OCI-LY1 (cell line): ENCODE results near the gene SDK1.

Experiments used
- H2AFZ ChIP-seq: fragments of 200-600 bp; sonication (generic), shearing (Covaris generic); 2 replicates; pipeline ENCODE4 v1.6.0; 2014; ENCODE audit warnings: antibody characterized with exemption, mild to moderate bottlenecking, low read length
- H3F3A ChIP-seq: fragments of 200-600 bp; sonication (generic), shearing (Covaris generic); 2 replicates; pipeline ENCODE4 v1.6.0; 2014; ENCODE audit warnings: mild to moderate bottlenecking, antibody characterized with exemption, low read length, moderate library complexity; ENCODE audit not compliant: insufficient read depth
- H3K27ac ChIP-seq: fragments of 200-600 bp; sonication (generic); 2 replicates; pipeline ENCODE4 v1.5.1; 2014; ENCODE audit warnings: low read length, mixed run types, mild to moderate bottlenecking, low read depth; ENCODE audit not compliant: poor library complexity, severe bottlenecking
- H3K27me3 ChIP-seq: fragments of 200-600 bp; sonication (generic); 2 replicates; pipeline ENCODE4 v1.6.0; 2014; ENCODE audit warnings: antibody characterized with exemption, mild to moderate bottlenecking, low read length, moderate library complexity; ENCODE audit not compliant: insufficient read depth
- H3K36me3 ChIP-seq: fragments of 200-600 bp; sonication (generic); 2 replicates; pipeline ENCODE4 v1.6.1; 2014; ENCODE audit warnings: mild to moderate bottlenecking, antibody characterized with exemption, low read length, moderate library complexity, mixed read lengths; ENCODE audit not compliant: insufficient read depth
- H3K4me1 ChIP-seq: fragments of 200-600 bp; sonication (generic); 2 replicates; pipeline ENCODE4 v1.5.1; 2014; ENCODE audit warnings: mild to moderate bottlenecking, low read length, moderate library complexity; ENCODE audit not compliant: insufficient read depth, severe bottlenecking
- H3K4me2 ChIP-seq: fragments of 200-600 bp; sonication (generic), shearing (Covaris generic); 2 replicates; pipeline ENCODE4 v1.6.1; 2014; ENCODE audit warnings: low read length
- H3K4me3 ChIP-seq: fragments of 200-600 bp; sonication (generic); 2 replicates; pipeline ENCODE4 v1.5.1; 2014; ENCODE audit warnings: low read length, low read depth, mild to moderate bottlenecking, mixed read lengths; ENCODE audit not compliant: poor library complexity, severe bottlenecking
- H3K79me2 ChIP-seq: fragments of 200-600 bp; shearing (Covaris generic); 2 replicates; pipeline ENCODE4 v1.6.1; 2016; ENCODE audit warnings: mixed run types, low read length, mixed read lengths; ENCODE audit not compliant: insufficient read depth
- H3K9ac ChIP-seq: fragments of 200-600 bp; sonication (generic), shearing (Covaris generic); 2 replicates; pipeline ENCODE4 v1.6.1; 2014; ENCODE audit warnings: mild to moderate bottlenecking, low read length, mixed read lengths
- H3K9me2 ChIP-seq: fragments of 200-600 bp; sonication (generic), shearing (Covaris generic); 2 replicates; pipeline ENCODE4 v1.6.1; 2014; ENCODE audit warnings: low read depth, mild to moderate bottlenecking, low read length, mixed read lengths
- H3K9me3 ChIP-seq: fragments of 200-600 bp; shearing (Covaris generic); 2 replicates; pipeline ENCODE4 v1.6.1; 2014; ENCODE audit warnings: low read length, mixed read lengths
- H4K20me1 ChIP-seq: fragments of 200-600 bp; sonication (generic), shearing (Covaris generic); 2 replicates; pipeline ENCODE4 v1.6.0; 2016; ENCODE audit warnings: mild to moderate bottlenecking, low read length; ENCODE audit not compliant: insufficient read depth
- CTCF ChIP-seq: fragments of 200-600 bp; sonication (generic), shearing (Covaris generic); IDR thresholded peaks from 2 replicates; pipeline ENCODE4 v1.5.1; 2017; ENCODE audit warnings: mild to moderate bottlenecking, antibody characterized with exemption, low read length, moderate library complexity, mixed read lengths
- EZH2 ChIP-seq: fragments of 200-600 bp; sonication (generic), shearing (Covaris generic); IDR thresholded peaks from 2 replicates; pipeline ENCODE4 v1.8.0; 2017; ENCODE audit warnings: borderline replicate concordance, mixed run types, mild to moderate bottlenecking, antibody characterized with exemption, low read length, moderate library complexity, mixed read lengths

Gene SDK1

DNA sequence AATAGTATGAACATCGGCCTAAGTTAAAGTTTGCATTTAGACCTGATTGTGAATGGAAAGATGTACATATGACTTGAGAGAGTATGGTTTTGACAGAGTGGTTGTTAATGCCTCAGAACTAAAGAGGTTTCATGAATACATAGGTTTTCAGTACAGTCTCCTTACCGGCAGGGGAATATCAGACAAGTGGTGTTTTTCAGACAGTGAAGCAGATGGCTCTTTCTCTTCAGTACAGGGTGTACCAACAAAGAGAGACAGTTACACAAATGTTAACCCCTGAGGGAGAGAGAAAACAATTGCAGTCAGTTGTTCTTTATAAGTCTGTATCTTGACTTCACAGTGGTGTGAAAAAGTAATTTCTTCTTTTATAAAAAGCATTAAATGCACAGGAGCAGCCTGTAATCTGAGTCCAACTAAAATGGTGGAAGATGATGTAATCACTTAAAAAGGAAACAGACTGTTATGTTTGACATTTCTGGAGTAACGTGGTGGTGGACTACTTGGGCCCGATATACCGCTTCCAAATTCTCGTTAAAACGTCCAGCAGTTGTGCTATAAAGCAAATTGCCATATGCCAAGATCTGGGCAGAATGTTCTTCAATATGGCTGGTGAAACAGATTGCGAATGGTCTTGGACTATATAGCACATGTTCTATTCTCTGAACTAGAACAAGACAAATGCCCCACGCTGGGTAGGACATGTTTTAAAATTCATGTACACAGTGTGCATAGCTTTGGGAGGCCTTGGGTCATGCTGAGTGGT lies 69.2 kb downstream of the SDK1 start:
- Histone ChIP-seq H3K79me2 (peaks cover 7% of the 10 kb centered on the region; the same call in 1 of the 2 replicates), H2AFZ (no peak overlapping the region), H3K9ac (peak overlapping the region; percentile 38; the same call in 1 of the 2 replicates), H3K27ac (peak overlapping the region; percentile 79), H4K20me1 (no peaks in the 10 kb centered on the region), H3K4me3 (peak overlapping the region; percentile 35), H3F3A (no peaks in the 10 kb centered on the region), H3K9me2 (no peaks in the 10 kb centered on the region), H3K36me3 (no peaks in the 10 kb centered on the region), H3K4me1 (peaks cover 62% of the 10 kb centered on the region), H3K27me3 (no peaks in the 10 kb centered on the region), H3K9me3 (no peaks in the 10 kb centered on the region), H3K4me2 (peak overlapping the region; percentile 55)
- TF ChIP-seq EZH2 (no peak), CTCF (peak; percentile 16; the same call in 1 of the 2 replicates)

- Histone ChIP-seq H4K20me1 (no peaks in the 10 kb centered on the region), H3K27ac (peak overlapping the region; percentile 79), H2AFZ (no peak overlapping the region), H3K27me3 (no peaks in the 10 kb centered on the region), H3K4me1 (peaks cover 62% of the 10 kb centered on the region), H3K9me3 (no peaks in the 10 kb centered on the region), H3K4me2 (peak overlapping the region; percentile 55), H3K9ac (peak overlapping the region; percentile 38; the same call in 1 of the 2 replicates), H3F3A (no peaks in the 10 kb centered on the region), H3K36me3 (no peaks in the 10 kb centered on the region), H3K79me2 (peaks cover 5% of the 10 kb centered on the region; the same call in 1 of the 2 replicates), H3K9me2 (no peaks in the 10 kb centered on the region), H3K4me3 (peak overlapping the region; percentile 35)
- TF ChIP-seq CTCF (no peak), EZH2 (no peak)
These were observed 69.9 kb downstream of the SDK1 start for GRCh38 chr7:3370921-3371320.

GRCh38 chr7:3371601-3372000 lies 70.5 kb downstream of the SDK1 start:
- H2AFZ ChIP-seq, result no peak overlapping the region
- peak overlapping the region; percentile 55 for H3K4me2 ChIP-seq
- peaks cover 57% of the 10 kb centered on the region for H3K4me1 ChIP-seq
- H3F3A ChIP-seq, result no peaks in the 10 kb centered on the region
- H3K79me2 ChIP-seq, result no peaks in the 10 kb centered on the region; the same call in 1 of the 2 replicates
- H3K27ac ChIP-seq, result peak overlapping the region; percentile 79
- H3K9ac ChIP-seq, result peak overlapping the region; percentile 38; the same call in 1 of the 2 replicates
- H3K27me3 ChIP-seq, result no peaks in the 10 kb centered on the region
- no peaks in the 10 kb centered on the region for H3K9me3 ChIP-seq
- no peaks in the 10 kb centered on the region for H3K9me2 ChIP-seq
- H4K20me1 ChIP-seq, result no peaks in the 10 kb centered on the region
- H3K36me3 ChIP-seq, result no peaks in the 10 kb centered on the region
- H3K4me3 ChIP-seq, result peak overlapping the region; percentile 35
- TF ChIP-seq EZH2 (no peak), CTCF (no peak)
